ENCODE measurements around the gene C15orf62.

Gene C15orf62

GRCh38 chr15:40819048-40819447 is 49.3 kb downstream of the C15orf62 start:
- no peak for DNase-seq (ENCODE audit: low read depth)

GRCh38 chr15:40821195-40821594 is 51.4 kb downstream of the C15orf62 start:
- DNase-seq (ENCODE audit: low read depth) = no peak

Measured in stimulated activated CD4-positive, alpha-beta T cell treated with anti-CD3 and anti-CD28 coated beads, Interleukin-2, amount 100 ng/mL, for 4 hours (primary cell).